HG02973 (cell line): ENCODE measurements around the gene MACROD2.

Experiments
- ATAC-seq: cut with Tn5 transposase; IDR thresholded peaks from one replicate; pipeline ENCODE4 v1.9.1; 2021; ENCODE audit warnings: moderate library complexity; ENCODE audit not compliant: unreplicated experiment

Gene MACROD2

GRCh38 chr20:14568701-14569100 lies 573.4 kb downstream of the MACROD2 start:
- no peak for ATAC-seq

GRCh38 chr20:14569641-14570040 lies 574.3 kb downstream of the MACROD2 start:
- ATAC-seq, result no peak

GRCh38 chr20:14570811-14571210 lies 575.5 kb downstream of the MACROD2 start:
- no peak for ATAC-seq

GRCh38 chr20:14573676-14574075 lies 578.4 kb downstream of the MACROD2 start:
- no peak for ATAC-seq

GRCh38 chr20:14576196-14576877 lies 581.0 kb downstream of the MACROD2 start:
- no peak for ATAC-seq

GRCh38 chr20:14580418-14581074 lies 585.2 kb downstream of the MACROD2 start:
- ATAC-seq, result no peak

GRCh38 chr20:14581731-14582130 lies 586.4 kb downstream of the MACROD2 start:
- ATAC-seq, result no peak

GRCh38 chr20:14582855-14583254 lies 587.5 kb downstream of the MACROD2 start:
- no peak for ATAC-seq

GRCh38 chr20:14583413-14583812 lies 588.1 kb downstream of the MACROD2 start:
- no peak for ATAC-seq

GRCh38 chr20:14589383-14589782 lies 594.1 kb downstream of the MACROD2 start:
- no peak for ATAC-seq

- ATAC-seq, result no peak
Observed at GRCh38 chr20:14595051-14595450, 599.7 kb downstream of the MACROD2 start.

GRCh38 chr20:14597206-14597715 lies 601.9 kb downstream of the MACROD2 start:
- no peak for ATAC-seq

- no peak for ATAC-seq
Observed at GRCh38 chr20:14599613-14600012, 604.3 kb downstream of the MACROD2 start.

GRCh38 chr20:14600527-14600926 lies 605.2 kb downstream of the MACROD2 start:
- no peak for ATAC-seq

- no peak for ATAC-seq
Observed at GRCh38 chr20:14604143-14604542, 608.8 kb downstream of the MACROD2 start.

GRCh38 chr20:14609328-14610221 lies 614.3 kb downstream of the MACROD2 start:
- ATAC-seq, result no peak

- ATAC-seq, result no peak
Observed at GRCh38 chr20:14611479-14611878, 616.2 kb downstream of the MACROD2 start.

- no peak for ATAC-seq
Observed at GRCh38 chr20:14612391-14612790, 617.1 kb downstream of the MACROD2 start.

GRCh38 chr20:14616003-14616402 lies 620.7 kb downstream of the MACROD2 start:
- no peak for ATAC-seq

GRCh38 chr20:14617123-14617522 lies 621.8 kb downstream of the MACROD2 start:
- ATAC-seq, result no peak

GRCh38 chr20:14619411-14619810 lies 624.1 kb downstream of the MACROD2 start:
- no peak for ATAC-seq
